Measurements from ENCODE around the gene CSNK1A1.

DNA sequence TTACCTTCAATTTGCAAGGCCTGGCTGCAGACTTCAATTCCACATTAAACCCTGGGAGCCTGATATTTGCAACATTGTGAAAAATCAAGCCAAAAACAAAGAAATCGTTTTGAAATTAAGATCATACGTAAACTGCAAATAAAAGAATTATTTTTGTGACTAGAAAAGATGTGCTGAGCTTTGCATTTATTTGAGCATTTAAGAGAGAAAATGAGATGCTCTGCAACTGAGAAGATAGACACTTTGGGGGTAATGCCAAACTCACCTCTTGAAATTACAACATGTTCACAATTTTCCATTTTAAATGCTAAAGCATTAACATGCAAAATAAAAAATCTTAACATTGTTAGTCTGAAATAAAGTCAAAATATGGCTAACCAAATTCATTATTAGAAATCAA is 46.6 kb downstream of the CSNK1A1 start:
- TF ChIP-seq, protein P1, sequence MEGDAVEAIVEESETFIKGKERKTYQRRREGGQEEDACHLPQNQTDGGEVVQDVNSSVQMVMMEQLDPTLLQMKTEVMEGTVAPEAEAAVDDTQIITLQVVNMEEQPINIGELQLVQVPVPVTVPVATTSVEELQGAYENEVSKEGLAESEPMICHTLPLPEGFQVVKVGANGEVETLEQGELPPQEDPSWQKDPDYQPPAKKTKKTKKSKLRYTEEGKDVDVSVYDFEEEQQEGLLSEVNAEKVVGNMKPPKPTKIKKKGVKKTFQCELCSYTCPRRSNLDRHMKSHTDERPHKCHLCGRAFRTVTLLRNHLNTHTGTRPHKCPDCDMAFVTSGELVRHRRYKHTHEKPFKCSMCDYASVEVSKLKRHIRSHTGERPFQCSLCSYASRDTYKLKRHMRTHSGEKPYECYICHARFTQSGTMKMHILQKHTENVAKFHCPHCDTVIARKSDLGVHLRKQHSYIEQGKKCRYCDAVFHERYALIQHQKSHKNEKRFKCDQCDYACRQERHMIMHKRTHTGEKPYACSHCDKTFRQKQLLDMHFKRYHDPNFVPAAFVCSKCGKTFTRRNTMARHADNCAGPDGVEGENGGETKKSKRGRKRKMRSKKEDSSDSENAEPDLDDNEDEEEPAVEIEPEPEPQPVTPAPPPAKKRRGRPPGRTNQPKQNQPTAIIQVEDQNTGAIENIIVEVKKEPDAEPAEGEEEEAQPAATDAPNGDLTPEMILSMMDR (IDR thresholded peaks at IDR 0.05 in 4 of 5, conservative IDR thresholded peaks at IDR 0.05 in 1 of 5): no peak
- TF ChIP-seq POLR2A (IDR thresholded peaks at IDR 0.05): no peak
